Measurements from ENCODE around the gene PHRF1. TPM values are rescaled to one million over a fixed set of nuclear protein-coding genes. Genes with fewer than 3 reads are reported as not detected.

The PHRF1 gene
- total and polyA plus RNA-seq, 2 donors (not counting 3 experiments of a cell fraction or from before 2014, with no cell fraction given) = 14.2 to 39.4 TPM

- FAIRE-seq = no peak
These were observed 50.4 kb downstream of the PHRF1 start, which contains the start of gene SCT for GRCh38 chr11:626475-627307. TSS of gene SCT (minus strand) at chr11:627181. CDS start at chr11:627143, 38 bp downstream.

GRCh38 chr11:627308-627576 lies 51.0 kb downstream of the PHRF1 start:
- Histone ChIP-seq H3K36me3 (ENCODE audit: control insufficient read depth in 2 of 2, extremely low read depth in 1 of 2, insufficient read depth in 2 of 2, low read length in 2 of 2) (no peaks in the 10 kb centered on the region), H3K27ac (ENCODE audit: insufficient read depth, low read depth, low read length) (no peak overlapping the region), H3K79me2 (ENCODE audit: control insufficient read depth, insufficient read depth, low read length) (no peaks in the 10 kb centered on the region), H4K20me1 (replicated peaks; ENCODE audit: control insufficient read depth, extremely low read depth, insufficient read depth, low read length) (no peaks in the 10 kb centered on the region), H3K27me3 (ENCODE audit: control insufficient read depth in 2 of 2, insufficient read depth in 2 of 2, low read length in 2 of 2) (peaks cover 4 to 14% of the 10 kb centered on the region in 2 experiments), H3K4me2 (ENCODE audit: insufficient read depth, low read length) (no peak overlapping the region), H3K4me1 (ENCODE audit: control insufficient read depth, extremely low read depth, insufficient read depth, low read length) (no peaks in the 10 kb centered on the region), H3K4me3 (replicated peaks in 1 of 3; ENCODE audit: insufficient read depth in 1 of 3, low read depth in 1 of 3, low read length in 3 of 3) (no peak overlapping the region), H3K9ac (replicated peaks; ENCODE audit: extremely low read depth, insufficient read depth, low read length) (no peak overlapping the region), H2AFZ (ENCODE audit: low read depth, low read length) (no peak overlapping the region), H3K9me3 (replicated peaks; ENCODE audit: control insufficient read depth, insufficient read depth, low read length) (no peaks in the 10 kb centered on the region), H3K9me1 (replicated peaks; ENCODE audit: control insufficient read depth, extremely low read depth, insufficient read depth, low read length) (no peaks in the 10 kb centered on the region)
- TF ChIP-seq JUN (IDR thresholded peaks at IDR 0.05; ENCODE audit: borderline replicate concordance, insufficient read depth, insufficient read length, low read depth) (no peak), GATA2 (IDR thresholded peaks at IDR 0.05; ENCODE audit: insufficient read depth, insufficient read length, low read depth, low read length) (no peak), FOS (IDR thresholded peaks at IDR 0.05; ENCODE audit: borderline replicate concordance, insufficient read depth, low read length) (no peak), EZH2 (IDR thresholded peaks at IDR 0.05; ENCODE audit: borderline replicate concordance, low read depth, low read length, severe bottlenecking) (no peak), POLR2AphosphoS5 (IDR thresholded peaks at IDR 0.05; ENCODE audit: insufficient read depth, low read depth, low read length) (no peak), MAX (IDR thresholded peaks at IDR 0.05; ENCODE audit: insufficient read depth, insufficient read length) (no peak), CTCF (IDR thresholded peaks at IDR 0.05; ENCODE audit: extremely low read depth in 1 of 2, insufficient read depth in 1 of 2, low read depth in 1 of 2, low read length in 2 of 2) (no peak), POLR2A (IDR thresholded peaks at IDR 0.05; ENCODE audit: low read depth, low read length) (no peak), MYC (IDR thresholded peaks at IDR 0.05; ENCODE audit: low read depth, low read length) (no peak)
- no peak for DNase-seq (ENCODE audit: low read depth, low spot score)
- intact Hi-C loops (cut with micrococcal nuclease) (no loop called here), dilution Hi-C loops (cut with MboI; ENCODE audit: extremely low pct_ligation_motif_present, low sequenced_read_pairs) (no loop called here)
- ChIA-PET POLR2A (no interaction called here), CTCF (no interaction called here)
- BruUV-seq (replicated peaks) = no TSS peak
- no peak for FAIRE-seq

More at GRCh38 chr11:626475-627307, 50.4 kb downstream of the PHRF1 start, which contains the start of gene SCT:
- Histone ChIP-seq H3K27ac (ENCODE audit: insufficient read depth, low read depth, low read length) (no peak within 1 kb of the TSS), H3K9ac (replicated peaks; ENCODE audit: extremely low read depth, insufficient read depth, low read length) (no peak within 1 kb of the TSS), H3K4me3 (replicated peaks in 1 of 3; ENCODE audit: insufficient read depth in 1 of 3, low read depth in 1 of 3, low read length in 3 of 3) (no peak within 1 kb of the TSS), H3K9me1 (replicated peaks; ENCODE audit: control insufficient read depth, extremely low read depth, insufficient read depth, low read length) (no peaks in the 10 kb centered on the region), H3K27me3 (ENCODE audit: control insufficient read depth in 2 of 2, insufficient read depth in 2 of 2, low read length in 2 of 2) (peaks cover 4 to 14% of the 10 kb centered on the region in 2 experiments), H3K9me3 (replicated peaks; ENCODE audit: control insufficient read depth, insufficient read depth, low read length) (no peaks in the 10 kb centered on the region), H2AFZ (ENCODE audit: low read depth, low read length) (no peak within 1 kb of the TSS), H3K36me3 (ENCODE audit: control insufficient read depth in 2 of 2, extremely low read depth in 1 of 2, insufficient read depth in 2 of 2, low read length in 2 of 2) (no peaks in the 10 kb centered on the region), H3K4me1 (ENCODE audit: control insufficient read depth, extremely low read depth, insufficient read depth, low read length) (no peaks in the 10 kb centered on the region), H4K20me1 (replicated peaks; ENCODE audit: control insufficient read depth, extremely low read depth, insufficient read depth, low read length) (no peaks in the 10 kb centered on the region), H3K79me2 (ENCODE audit: control insufficient read depth, insufficient read depth, low read length) (no peaks in the 10 kb centered on the region), H3K4me2 (ENCODE audit: insufficient read depth, low read length) (no peak within 1 kb of the TSS)
- dilution Hi-C loops (cut with MboI; ENCODE audit: extremely low pct_ligation_motif_present, low sequenced_read_pairs) = no loop called here
- no TSS peak for BruUV-seq (replicated peaks)
- ChIA-PET POLR2A (no interaction called here), CTCF (no interaction called here)
- TF ChIP-seq MYC (IDR thresholded peaks at IDR 0.05; ENCODE audit: low read depth, low read length) = no peak
- TF ChIP-seq GATA2 (IDR thresholded peaks at IDR 0.05; ENCODE audit: insufficient read depth, insufficient read length, low read depth, low read length) = no peak
- intact Hi-C loops (cut with micrococcal nuclease) = no loop called here
- no peak for DNase-seq (ENCODE audit: low read depth, low spot score)
